Heart left ventricle (tissue), 16 donors: ENCODE results near the gene IFITM1. TPM values are rescaled to one million over a fixed set of nuclear protein-coding genes. Genes with fewer than 3 reads are reported as not detected.

Source experiments
- ATAC-seq, 4 donors: fragments of 200-7000 bp; cut with Tn5 transposase; one replicate each; pipeline ENCODE4 v1.9.1; 2020 to 2022; ENCODE audit warnings: moderate library complexity in 4 of 4, mild to moderate bottlenecking in 3 of 4, moderate number of reproducible peaks in 1 of 4
- DNase-seq, 5 donors: peaks; one replicate each; pipeline ENCODE4 v3.0.0-alpha.2; 2020
- H3K27ac ChIP-seq, 12 donors: fragments of 200-600 bp; sonication (generic) in 4 of 12; one replicate each; pipeline versions ENCODE4 v1.5.0 to v1.8.0; 2016 to 2022; ENCODE audit warnings: mild to moderate bottlenecking in 2 of 12
- H3K27me3 ChIP-seq, 9 donors: fragments of 200-600 bp; sonication (generic) in 2 of 9; one replicate each; pipeline versions ENCODE4 v1.5.1 to v1.8.0; 2016 to 2022; ENCODE audit warnings: mild to moderate bottlenecking in 3 of 9
- H3K36me3 ChIP-seq, 9 donors: fragments of 200-600 bp; sonication (generic) in 2 of 9; one replicate each; pipeline versions ENCODE4 v1.5.0 to v1.8.0; 2018 to 2022; ENCODE audit warnings: mild to moderate bottlenecking in 2 of 9
- H3K4me1 ChIP-seq, 12 donors: fragments of 200-600 bp; sonication (generic) in 4 of 12; one replicate each; pipeline versions ENCODE4 v1.5.0 to v1.8.0; 2016 to 2022; ENCODE audit warnings: mild to moderate bottlenecking in 3 of 12
- H3K4me3 ChIP-seq, 12 donors: fragments of 200-600 bp; sonication (generic) in 4 of 12; one replicate each; pipeline versions ENCODE4 v1.5.0 to v1.8.0; 2017 to 2022; ENCODE audit warnings: mild to moderate bottlenecking in 9 of 12, moderate library complexity in 4 of 12
- H3K9me3 ChIP-seq, 12 donors: fragments of 200-600 bp; sonication (generic) in 4 of 12; one replicate each; pipeline versions ENCODE4 v1.5.0 to v1.8.0; 2016 to 2022; ENCODE audit warnings: mild to moderate bottlenecking in 1 of 12
- CTCF ChIP-seq, 12 donors: fragments of 200-600 bp; sonication (generic) in 4 of 12; IDR thresholded peaks; one replicate each; pipeline versions ENCODE4 v1.5.0 to v1.8.0; 2018 to 2022; ENCODE audit warnings: antibody characterized with exemption in 12 of 12, mild to moderate bottlenecking in 5 of 12
- POLR2A ChIP-seq, 2 donors: fragments of 450-650 bp; IDR thresholded peaks; one replicate each; pipeline ENCODE4 v1.6.1; 2017; ENCODE audit warnings: antibody characterized with exemption in 2 of 2, mild to moderate bottlenecking in 2 of 2, moderate library complexity in 2 of 2
- WGBS, 4 donors: extraction: QIAGEN DNeasy Blood & Tissue Kit in 2 of 4; methylation state at CpG; one replicate each; pipeline versions ENCODE4 v1.1.5 to v1.1.7; 2013 to 2018; 5-methylcytosine and 5-hydroxymethylcytosine counted together
- intact Hi-C, 10 donors: fragments of 100-400 bp; cut with DNase I; formaldehyde crosslinking; loops; one replicate each; pipeline versions ENCODE4 v1.11.1 to v1.14.2; 2022
- polyA plus RNA-seq, 2 donors: library from polyadenylated mRNA; stranded (reverse); fragments of 200-250 nt; gene quantifications; one replicate each; pipeline ENCODE4 v1.2.3, GENCODE V29; 2013
- total RNA-seq, 9 donors: library from RNA; depleted of rRNA in 2 of 9; stranded (reverse); fragments of >200 nt in 2 of 9; fragmentation: NEBNext Ultra II Directional in 3 of 9; extraction: Animal tissue kit (Norgen Biotek cat#: 25700) in 3 of 9; gene quantifications; one replicate each; pipeline versions ENCODE4 v1.1.0 to v1.2.4, GENCODE V29; 2016 to 2023
- donor health status: ischemic (EF 13 %, LVEDD 7.1; RV severe dilation, severe dysfunction).
- donor health status: healthy with polysubstance abuse.
- donor health status: DM: no; HTN: yes; CAD: no.
- donor health status: DM: no; HTN: no; CAD: no.
- donor health status: ischemic (EF 25% LVEDD 6.9; RV normal size, moderate dysfunction).
- donor health status: ischemic (EF 25% LVEDD 5.7; RV mildly dilated, moderate dysfunction).
- donor health status: healthy.
- donor health status: DM: yes; HTN: yes; CAD: no.
- donor health status: ischemic (EF 35%, LVEDD 5.7; RV mildly dilated, moderate dysfunction).
- donor health status: nonischemic (EF 11% LVEDD 7.7; RV severe dilation, severe dysfunction).
- donor health status: DM: yes; HTN: yes; CAD: no.
- donor health status: PGD.
- donor health status: ischemic (EF 29% LVEDD 5.4; RV normal size, mild dysfunction).
- donor health status: nonischemic (EF 23%, LVEDD 6.1; RV moderate dilation, normal function).

IFITM1 gene
- total and polyA plus RNA-seq, 11 donors: 61.3 to 278 (median 132) TPM

GRCh38 chr11:271319-271715 lies 42.5 kb upstream of the IFITM1 start:
- H3K9me3 ChIP-seq: peaks cover 0 to 3% (median 0%) of the 10 kb centered on the region in 12 donors
- intact Hi-C loops: loop anchor here in 1 of 10 donors (10.0 kb wide), 1 partner anchor 103 kb away; no protein-coding TSS in a partner anchor
- no peak for TF ChIP-seq CTCF (IDR thresholded peaks at IDR 0.05)
- TF ChIP-seq POLR2A (IDR thresholded peaks at IDR 0.05): no peak
- no peak overlapping the region for H3K4me3 ChIP-seq
- H3K27ac ChIP-seq: no peak overlapping the region
- ATAC-seq: no peak
- H3K36me3 ChIP-seq: no peaks in the 10 kb centered on the region
- WGBS, 4 donors: 71 to 86% (median 84%) methylated on average over 7 to 8 of the region's 8 CpGs
- peaks cover 0 to 30% (median 0%) of the 10 kb centered on the region in 12 donors for H3K4me1 ChIP-seq
- peaks cover 0 to 21% (median 0%) of the 10 kb centered on the region in 9 donors for H3K27me3 ChIP-seq
- peak in 1 of 5 donors; percentile 38 for DNase-seq

- TF ChIP-seq POLR2A (IDR thresholded peaks at IDR 0.05) (no peak), CTCF (IDR thresholded peaks at IDR 0.05) (no peak)
- no peaks in the 10 kb centered on the region for H3K36me3 ChIP-seq
- H3K27me3 ChIP-seq: peaks cover 0 to 30% (median 0%) of the 10 kb centered on the region in 9 donors
- no peak overlapping the region for H3K27ac ChIP-seq
- WGBS, 4 donors: 81 to 88% (median 85%) methylated on average over 22 of the region's 22 CpGs
- H3K4me3 ChIP-seq: no peak overlapping the region
- ATAC-seq: no peak
- intact Hi-C loops: loop anchor here in 1 of 10 donors (10.0 kb wide), 1 partner anchor 102 kb away; no protein-coding TSS in a partner anchor
- H3K9me3 ChIP-seq: peaks cover 0 to 3% (median 0%) of the 10 kb centered on the region in 12 donors
- peaks cover 0 to 30% (median 0%) of the 10 kb centered on the region in 12 donors for H3K4me1 ChIP-seq
- DNase-seq: no peak
Measured at GRCh38 chr11:272195-272930, 41.5 kb upstream of the IFITM1 start.

- no peak for DNase-seq
- ATAC-seq: no peak
- intact Hi-C loops: loop anchor here in 1 of 10 donors (10.0 kb wide), 1 partner anchor 102 kb away; no protein-coding TSS in a partner anchor
- peaks cover 0 to 35% (median 2%) of the 10 kb centered on the region in 9 donors for H3K27me3 ChIP-seq
- H3K36me3 ChIP-seq: no peaks in the 10 kb centered on the region
- H3K4me3 ChIP-seq: no peak overlapping the region
- H3K9me3 ChIP-seq: peaks cover 0 to 3% (median 0%) of the 10 kb centered on the region in 12 donors
- H3K4me1 ChIP-seq: peaks cover 0 to 28% (median 0%) of the 10 kb centered on the region in 12 donors
- TF ChIP-seq CTCF (IDR thresholded peaks at IDR 0.05): no peak
- TF ChIP-seq POLR2A (IDR thresholded peaks at IDR 0.05): no peak
- no peak overlapping the region for H3K27ac ChIP-seq
- 78 to 88% (median 83%) methylated on average over 6 of the region's 6 CpGs for WGBS, 4 donors
Measured at GRCh38 chr11:272931-273198, 41.0 kb upstream of the IFITM1 start.

- Histone ChIP-seq H3K4me1 (peaks cover 0 to 25% (median 15%) of the 10 kb centered on the region in 12 donors), H3K4me3 (no peak overlapping the region), H3K27ac (no peak overlapping the region), H3K9me3 (peaks cover 0 to 3% (median 0%) of the 10 kb centered on the region in 12 donors), H3K27me3 (peaks cover 23 to 56% (median 35%) of the 10 kb centered on the region in 9 donors), H3K36me3 (no peaks in the 10 kb centered on the region)
- no peak for ATAC-seq
- TF ChIP-seq POLR2A (IDR thresholded peaks at IDR 0.05) (no peak), CTCF (IDR thresholded peaks at IDR 0.05) (no peak)
- intact Hi-C loops: loop anchor here in 1 of 10 donors (10.0 kb wide), 1 partner anchor 99 kb away; no protein-coding TSS in a partner anchor
- no peak for DNase-seq
Measured at GRCh38 chr11:276219-276618, 37.6 kb upstream of the IFITM1 start.
